ENCODE results near the gene PRIMPOL.

The PRIMPOL gene

GRCh38 chr4:184668096-184668495, 18.6 kb downstream of the PRIMPOL start:
- DNase-seq (ENCODE audit: low spot score), result no peak

- peak; percentile 37 for DNase-seq (ENCODE audit: low spot score)
Observed at GRCh38 chr4:184668511-184669114, 19.1 kb downstream of the PRIMPOL start.

DNA sequence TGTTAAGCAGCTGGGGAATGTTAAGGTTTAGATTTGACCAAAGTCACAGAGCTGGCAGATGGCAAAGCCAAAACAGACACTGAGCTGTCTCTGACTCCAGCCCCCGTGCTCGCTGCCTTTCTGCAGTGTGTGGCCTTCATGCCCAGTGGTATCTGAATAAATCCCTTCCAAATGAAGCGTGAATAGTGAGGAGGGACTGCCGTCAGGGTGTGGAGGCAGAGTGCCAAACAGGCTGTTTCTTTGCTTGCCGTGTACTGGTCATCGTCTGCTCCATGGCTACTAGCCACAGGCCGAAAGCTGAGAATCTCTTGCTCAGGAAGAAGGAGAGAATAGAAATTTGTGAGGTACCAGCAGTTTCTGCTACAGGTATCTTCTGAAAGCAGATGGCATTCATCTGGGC, 19.7 kb downstream of the PRIMPOL start:
- DNase-seq (ENCODE audit: low spot score), result no peak

DNA sequence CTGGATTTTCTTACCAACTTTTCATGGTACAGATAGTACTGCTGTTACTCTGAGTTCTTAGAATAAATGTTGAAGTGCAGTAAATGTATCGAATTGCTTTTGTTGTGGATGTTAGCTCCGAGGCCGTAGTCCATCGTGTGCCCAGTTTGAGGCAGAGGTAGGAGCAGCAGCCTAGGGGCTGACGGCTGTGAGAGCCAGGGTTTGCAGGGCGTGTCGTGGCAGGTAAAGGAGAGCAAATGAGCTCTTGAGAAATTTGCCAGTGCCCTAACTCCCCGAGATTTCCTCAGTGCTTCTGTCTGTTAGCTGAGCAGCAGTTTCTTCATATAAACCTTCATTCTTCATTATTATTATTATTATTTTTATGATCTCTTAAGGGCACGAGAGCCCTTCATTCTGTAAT, 21.6 kb downstream of the PRIMPOL start:
- no peak for DNase-seq (ENCODE audit: low spot score)

- no peak for DNase-seq (ENCODE audit: low spot score)
Observed at GRCh38 chr4:184672741-184673140, 23.2 kb downstream of the PRIMPOL start.

DNA sequence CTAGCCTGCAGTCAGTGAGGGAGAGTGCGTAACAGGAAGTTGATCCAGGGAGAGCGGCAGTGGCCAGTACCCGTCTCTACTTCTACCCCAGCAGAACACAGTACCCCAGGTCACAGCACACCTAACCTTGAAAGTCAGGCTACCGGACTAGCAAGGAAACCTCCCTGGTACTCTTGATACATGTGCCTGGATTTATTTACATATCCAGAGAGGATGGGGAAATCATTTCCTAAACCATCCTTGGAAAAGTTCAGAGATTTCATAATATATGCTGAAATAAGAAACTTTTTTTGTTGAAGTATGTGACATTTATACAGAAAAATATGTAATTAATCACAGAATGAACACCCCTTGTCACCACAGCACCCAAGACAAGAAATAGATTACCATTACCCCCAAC, 24.5 kb downstream of the PRIMPOL start:
- no peak for DNase-seq (ENCODE audit: low spot score)

- DNase-seq (ENCODE audit: low spot score), result no peak
Observed at GRCh38 chr4:184675018-184675417, 25.5 kb downstream of the PRIMPOL start.

GRCh38 chr4:184675821-184676492, 26.4 kb downstream of the PRIMPOL start:
- DNase-seq (ENCODE audit: low spot score), result no peak

- DNase-seq (ENCODE audit: low spot score), result no peak
Observed at GRCh38 chr4:184680698-184681097, 31.2 kb downstream of the PRIMPOL start.

- DNase-seq (ENCODE audit: low spot score), result no peak
Observed at GRCh38 chr4:184681916-184682315, 32.4 kb downstream of the PRIMPOL start.

DNA sequence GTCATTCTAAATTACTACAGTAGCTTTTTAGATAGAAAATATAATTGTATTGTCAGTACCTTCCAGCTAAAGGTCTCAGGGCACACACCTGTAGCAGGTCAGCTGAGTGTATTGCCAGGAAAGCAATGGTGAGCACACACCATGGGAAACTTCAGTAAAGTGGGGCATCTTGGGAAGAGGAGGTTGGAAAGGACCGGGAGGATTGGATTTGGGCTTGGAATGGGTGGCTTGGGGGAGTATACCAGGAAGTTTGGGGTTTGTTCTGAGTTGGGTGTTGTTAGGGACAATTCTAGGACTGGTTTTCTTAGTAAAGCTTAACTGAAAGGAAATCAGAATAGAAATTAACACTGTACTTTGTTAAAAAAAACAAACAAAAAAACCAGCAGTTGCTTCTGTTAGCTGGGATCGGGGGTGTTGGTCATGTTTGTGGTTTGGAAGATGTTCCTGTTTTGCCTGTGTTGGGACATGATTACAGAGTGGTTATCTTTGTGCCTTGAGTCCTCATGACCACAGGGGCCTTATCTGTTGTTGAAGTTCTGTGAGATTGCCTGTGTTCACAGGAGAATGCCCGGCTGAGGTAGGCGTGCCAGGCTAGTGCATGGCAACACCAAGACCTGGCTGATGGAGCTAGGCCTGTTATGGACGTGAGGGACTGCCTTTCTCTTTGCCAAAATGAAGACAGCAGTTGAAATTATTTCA, 35.1 kb downstream of the PRIMPOL start:
- DNase-seq (ENCODE audit: low spot score), result no peak

GRCh38 chr4:184688005-184688404, 38.5 kb downstream of the PRIMPOL start:
- no peak for DNase-seq (ENCODE audit: low spot score)

- DNase-seq (ENCODE audit: low spot score), result no peak
Observed at GRCh38 chr4:184688447-184688846, 38.9 kb downstream of the PRIMPOL start.

- DNase-seq (ENCODE audit: low spot score), result no peak
Observed at GRCh38 chr4:184689681-184690080, 40.1 kb downstream of the PRIMPOL start.

DNA sequence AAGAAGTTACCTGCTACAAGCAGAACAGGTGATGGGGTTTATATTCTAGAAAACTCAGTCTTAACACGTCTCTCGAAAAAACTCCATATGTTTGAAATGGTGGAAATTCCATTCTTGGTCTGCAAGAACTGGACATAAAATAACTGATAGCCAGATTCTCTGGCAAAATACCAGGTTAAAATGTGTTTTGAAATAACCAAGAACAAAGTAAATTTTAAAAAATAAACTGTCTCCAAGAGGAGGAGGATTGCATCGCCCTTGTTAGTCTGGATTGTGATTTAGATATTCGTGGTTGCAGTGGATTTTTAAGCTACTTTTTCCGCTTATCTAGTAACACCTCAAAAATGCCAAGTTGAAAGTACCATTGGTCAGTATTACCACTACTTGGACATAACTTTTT, 43.5 kb downstream of the PRIMPOL start:
- no peak for DNase-seq (ENCODE audit: low spot score)

- DNase-seq (ENCODE audit: low spot score), result no peak
Observed at GRCh38 chr4:184694412-184694956, 44.9 kb downstream of the PRIMPOL start.

GRCh38 chr4:184695178-184695896, 45.8 kb downstream of the PRIMPOL start:
- DNase-seq (ENCODE audit: low spot score), result no peak

DNA sequence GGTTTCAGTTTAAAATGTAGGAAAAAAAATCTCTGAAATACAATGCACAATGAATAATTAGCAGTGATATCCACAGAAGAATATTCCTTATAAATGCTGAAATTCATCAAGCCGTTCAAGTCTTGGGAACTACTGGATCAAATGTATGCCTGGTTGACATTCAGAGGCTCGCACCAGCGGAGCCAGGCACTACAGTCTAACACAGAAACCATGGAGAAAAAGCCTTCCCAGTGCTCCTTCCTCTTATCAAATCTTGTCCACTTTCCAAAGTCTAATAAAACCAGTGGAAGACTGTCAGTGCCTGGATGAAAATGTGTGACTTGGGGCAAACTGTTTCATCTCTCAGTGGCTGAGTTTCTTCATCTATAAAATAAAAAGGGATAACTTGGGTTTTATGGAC, 48.4 kb downstream of the PRIMPOL start:
- DNase-seq (ENCODE audit: low spot score), result no peak

GRCh38 chr4:184699941-184700340, 50.4 kb downstream of the PRIMPOL start:
- DNase-seq (ENCODE audit: low spot score), result no peak

- no peak for DNase-seq (ENCODE audit: low spot score)
Observed at GRCh38 chr4:184702114-184702513, 52.6 kb downstream of the PRIMPOL start.

- peak; percentile 10 for DNase-seq (ENCODE audit: low spot score)
Observed at GRCh38 chr4:184705692-184706091, 56.2 kb downstream of the PRIMPOL start.

- DNase-seq (ENCODE audit: low spot score), result no peak
Observed at GRCh38 chr4:184706453-184706852, 56.9 kb downstream of the PRIMPOL start.
